Measurements from ENCODE around the gene SNRPD2.

SNRPD2 gene

GRCh38 chr19:45659096-45659729, 32.5 kb downstream of the SNRPD2 start:
- no peak for DNase-seq (ENCODE audit: low read depth in 3 of 3, low spot score in 1 of 3)

GRCh38 chr19:45657520-45658167, 34.1 kb downstream of the SNRPD2 start:
- no peak for DNase-seq (ENCODE audit: low read depth in 3 of 3, low spot score in 1 of 3)

GRCh38 chr19:45655073-45655472, 36.7 kb downstream of the SNRPD2 start:
- no peak for DNase-seq (ENCODE audit: low read depth in 3 of 3, low spot score in 1 of 3)

GRCh38 chr19:45653634-45654033, 38.1 kb downstream of the SNRPD2 start:
- no peak for DNase-seq (ENCODE audit: low read depth in 3 of 3, low spot score in 1 of 3)

GRCh38 chr19:45650722-45651121, 41.0 kb downstream of the SNRPD2 start:
- DNase-seq (ENCODE audit: low read depth in 3 of 3, low spot score in 1 of 3) = no peak

GRCh38 chr19:45646345-45646698, 45.4 kb downstream of the SNRPD2 start:
- no peak for DNase-seq (ENCODE audit: low read depth in 3 of 3, low spot score in 1 of 3)

GRCh38 chr19:45645631-45646344, 46.0 kb downstream of the SNRPD2 start:
- peak in 1 of 3 donors; percentile 58 for DNase-seq (ENCODE audit: low read depth in 3 of 3, low spot score in 1 of 3)

- DNase-seq (ENCODE audit: low read depth in 3 of 3, low spot score in 1 of 3) = no peak
Observed at GRCh38 chr19:45645068-45645630, 46.6 kb downstream of the SNRPD2 start.

GRCh38 chr19:45643927-45644771, 47.6 kb downstream of the SNRPD2 start:
- DNase-seq (ENCODE audit: low read depth in 3 of 3, low spot score in 1 of 3) = no peak

GRCh38 chr19:45643024-45643926, 48.5 kb downstream of the SNRPD2 start:
- peak; percentile 68 to 97 (median 77) for DNase-seq (ENCODE audit: low read depth in 3 of 3, low spot score in 1 of 3)

GRCh38 chr19:45641274-45642105, 50.3 kb downstream of the SNRPD2 start:
- peak in 1 of 3 donors; percentile 67 for DNase-seq (ENCODE audit: low read depth in 3 of 3, low spot score in 1 of 3)

GRCh38 chr19:45640849-45641273, 50.9 kb downstream of the SNRPD2 start:
- peak in 1 of 3 donors; percentile 34 for DNase-seq (ENCODE audit: low read depth in 3 of 3, low spot score in 1 of 3)

- peak in 1 of 3 donors; percentile 46 for DNase-seq (ENCODE audit: low read depth in 3 of 3, low spot score in 1 of 3)
Observed at GRCh38 chr19:45638930-45639729, 52.6 kb downstream of the SNRPD2 start, which contains the start of gene EML2. TSS of gene EML2 (minus strand) at chr19:45639397. CDS start at chr19:45639376, 21 bp downstream.

GRCh38 chr19:45637890-45638667, 53.7 kb downstream of the SNRPD2 start:
- no peak for DNase-seq (ENCODE audit: low read depth in 3 of 3, low spot score in 1 of 3)

All from stimulated activated CD4-positive, alpha-beta T cell treated with anti-CD3 and anti-CD28 coated beads, TNF-alpha, amount 100 ng/mL, for 1 hour (primary cell).